Activated naive CD4-positive, alpha-beta T cell treated with anti-CD3 and anti-CD28 coated beads, Interleukin-2, amount 10 ng/mL, durations not matched to agents 7 days and 5 days (primary cell): ENCODE data around the gene GNPTAB.
"Not testable (repeated sequence)": the region's sequence is repeated elsewhere in the genome, so short reads cannot be mapped to it uniquely, and the experiment has no call there.

Experiments
- CTCF ChIA-PET: fragments of 350-600 bp; sonication (Branson Sonifier 250); formaldehyde crosslinking; loops from one replicate; lab custom pipeline; 2021; ENCODE audit warnings: antibody characterized with exemption; lab: Charles Lee
- DNase-seq: peaks from one replicate; pipeline ENCODE4 v3.0.0-alpha.2; 2020
- H3K27ac Mint-ChIP-seq: one replicate; pipeline ENCODE4 v1.8.0; 2021; ENCODE audit warnings: mild to moderate bottlenecking, moderate library complexity, mixed read lengths
- H3K27me3 Mint-ChIP-seq: one replicate; pipeline ENCODE4 v1.8.0; 2021; ENCODE audit warnings: mild to moderate bottlenecking, mixed read lengths
- H3K36me3 Mint-ChIP-seq: one replicate; pipeline ENCODE4 v1.8.0; 2021; ENCODE audit warnings: mixed read lengths
- H3K4me1 Mint-ChIP-seq: one replicate; pipeline ENCODE4 v1.8.0; 2021; ENCODE audit warnings: mixed read lengths
- H3K4me3 Mint-ChIP-seq: one replicate; pipeline ENCODE4 v1.8.0; 2021; ENCODE audit warnings: mild to moderate bottlenecking, moderate library complexity, mixed read lengths
- H3K9me3 Mint-ChIP-seq: one replicate; pipeline ENCODE4 v1.8.0; 2021; ENCODE audit warnings: mixed read lengths

Gene GNPTAB

GRCh38 chr12:101830367-101831325 is at the start of gene GNPTAB:
TSS of gene GNPTAB (minus strand) at chr12:101830959. CDS start at chr12:101830675, 284 bp downstream.
- Mint-ChIP-seq H3K27ac (peak within 1 kb of the TSS; percentile 93), H3K4me3 (peak within 1 kb of the TSS; percentile 100), H3K36me3 (peaks cover 17% of the 10 kb centered on the region), H3K27me3 (no peaks in the 10 kb centered on the region), H3K4me1 (peaks cover 48% of the 10 kb centered on the region), H3K9me3 (no peaks in the 10 kb centered on the region)
- DNase-seq = peak; percentile 96
- CTCF ChIA-PET = interaction anchor here (1.0 to 13.6 kb wide), 14 partner anchors 8 to 416 kb away, joined by 3 to 151 read pairs (median 9); no protein-coding TSS in a partner anchor

- Mint-ChIP-seq H3K27ac (peak overlapping the region; percentile 89), H3K27me3 (peaks cover 4% of the 10 kb centered on the region), H3K4me1 (peaks cover 20% of the 10 kb centered on the region), H3K36me3 (no peaks in the 10 kb centered on the region), H3K9me3 (no peaks in the 10 kb centered on the region), H3K4me3 (peak overlapping the region; percentile 87)
- CTCF ChIA-PET = interaction anchor here (0.9 kb wide), 1 partner anchor 37 kb away, joined by 3 read pairs; no protein-coding TSS in a partner anchor
- peak; percentile 23 for DNase-seq
Observed at GRCh38 chr12:101878243-101878821, 47.6 kb upstream of the GNPTAB start.

- CTCF ChIA-PET = interaction anchor here (0.9 kb wide), 1 partner anchor 37 kb away, joined by 3 read pairs; no protein-coding TSS in a partner anchor
- DNase-seq = no peak
Observed at GRCh38 chr12:101877806-101878242, 47.1 kb upstream of the GNPTAB start.

GRCh38 chr12:101876861-101877805 is 46.4 kb upstream of the GNPTAB start, which contains the start of gene DRAM1:
TSS of gene DRAM1 (plus strand) at chr12:101877580. CDS start at chr12:101877790, 210 bp downstream.
- peak within 1 kb of the TSS; percentile 87 for H3K4me3 Mint-ChIP-seq
- CTCF ChIA-PET = no interaction called here
- H3K36me3 Mint-ChIP-seq = no peaks in the 10 kb centered on the region
- no peaks in the 10 kb centered on the region for H3K9me3 Mint-ChIP-seq
- peaks cover 4% of the 10 kb centered on the region for H3K27me3 Mint-ChIP-seq
- H3K4me1 Mint-ChIP-seq = peaks cover 20% of the 10 kb centered on the region
- H3K27ac Mint-ChIP-seq = peak within 1 kb of the TSS; percentile 89
- DNase-seq = peak; percentile 86

More at GRCh38 chr12:101877806-101878242, 47.1 kb upstream of the GNPTAB start:
- H3K27me3 Mint-ChIP-seq = peaks cover 4% of the 10 kb centered on the region
- H3K27ac Mint-ChIP-seq = peak overlapping the region; percentile 89
- H3K4me1 Mint-ChIP-seq = peaks cover 20% of the 10 kb centered on the region
- H3K9me3 Mint-ChIP-seq = no peaks in the 10 kb centered on the region
- peak overlapping the region; percentile 87 for H3K4me3 Mint-ChIP-seq
- no peaks in the 10 kb centered on the region for H3K36me3 Mint-ChIP-seq

- DNase-seq = no peak
- H3K4me1 Mint-ChIP-seq = peaks cover 20% of the 10 kb centered on the region
- CTCF ChIA-PET = no interaction called here
- no peaks in the 10 kb centered on the region for H3K36me3 Mint-ChIP-seq
- peak overlapping the region; percentile 73 for H3K27ac Mint-ChIP-seq
- H3K27me3 Mint-ChIP-seq = peaks cover 4% of the 10 kb centered on the region
- peak overlapping the region; percentile 87 for H3K4me3 Mint-ChIP-seq
- H3K9me3 Mint-ChIP-seq = no peaks in the 10 kb centered on the region
Observed at GRCh38 chr12:101876322-101876860, 45.6 kb upstream of the GNPTAB start.

GRCh38 chr12:101875162-101875561 is 44.4 kb upstream of the GNPTAB start:
- Mint-ChIP-seq H3K4me1 (peaks cover 20% of the 10 kb centered on the region), H3K27ac (peak overlapping the region; percentile 24), H3K27me3 (peaks cover 4% of the 10 kb centered on the region), H3K4me3 (no peak overlapping the region), H3K9me3 (no peaks in the 10 kb centered on the region), H3K36me3 (no peaks in the 10 kb centered on the region)
- no peak for DNase-seq
- CTCF ChIA-PET = interaction anchor here (1.0 to 2.0 kb wide), 2 partner anchors 35 to 101 kb away, joined by 3 to 6 read pairs; no protein-coding TSS in a partner anchor

GRCh38 chr12:101870925-101871324 is 40.2 kb upstream of the GNPTAB start:
- Mint-ChIP-seq H3K4me3 (no peak overlapping the region), H3K36me3 (no peaks in the 10 kb centered on the region), H3K27me3 (peaks cover 6% of the 10 kb centered on the region), H3K4me1 (peaks cover 5% of the 10 kb centered on the region), H3K27ac (no peak overlapping the region), H3K9me3 (no peaks in the 10 kb centered on the region)
- CTCF ChIA-PET = no interaction called here
- no peak for DNase-seq

- H3K36me3 Mint-ChIP-seq, CTCF ChIA-PET, H3K27me3 Mint-ChIP-seq: not testable (repeated sequence)
Observed at GRCh38 chr12:101867619-101868018, 36.9 kb upstream of the GNPTAB start.

GRCh38 chr12:101866615-101867373 is 36.0 kb upstream of the GNPTAB start:
- Mint-ChIP-seq H3K27ac (no peak overlapping the region), H3K27me3 (peaks cover 6% of the 10 kb centered on the region), H3K4me3 (no peak overlapping the region), H3K4me1 (peaks cover 4% of the 10 kb centered on the region), H3K9me3 (peaks cover 7% of the 10 kb centered on the region), H3K36me3 (no peaks in the 10 kb centered on the region)
- DNase-seq = no peak
- CTCF ChIA-PET = interaction anchor here (0.6 kb wide), 1 partner anchor 80 kb away, joined by 4 read pairs; no protein-coding TSS in a partner anchor

More at GRCh38 chr12:101867619-101868018, 36.9 kb upstream of the GNPTAB start:
- not testable (repeated sequence) for H3K4me1 Mint-ChIP-seq, H3K27ac Mint-ChIP-seq, H3K9me3 Mint-ChIP-seq, H3K4me3 Mint-ChIP-seq, DNase-seq

GRCh38 chr12:101863981-101864380 is 33.2 kb upstream of the GNPTAB start:
- Mint-ChIP-seq H3K36me3 (no peaks in the 10 kb centered on the region), H3K4me1 (peaks cover 5% of the 10 kb centered on the region), H3K4me3 (no peak overlapping the region), H3K27me3 (peaks cover 6% of the 10 kb centered on the region), H3K9me3 (peaks cover 7% of the 10 kb centered on the region), H3K27ac (no peak overlapping the region)
- CTCF ChIA-PET = no interaction called here
- DNase-seq = no peak

GRCh38 chr12:101862245-101862644 is 31.5 kb upstream of the GNPTAB start:
- H3K9me3 Mint-ChIP-seq = peaks cover 7% of the 10 kb centered on the region
- H3K27ac Mint-ChIP-seq = no peak overlapping the region
- peaks cover 5% of the 10 kb centered on the region for H3K4me1 Mint-ChIP-seq
- H3K27me3 Mint-ChIP-seq = no peaks in the 10 kb centered on the region
- no peaks in the 10 kb centered on the region for H3K36me3 Mint-ChIP-seq
- H3K4me3 Mint-ChIP-seq = no peak overlapping the region
- DNase-seq = no peak
- CTCF ChIA-PET = no interaction called here

GRCh38 chr12:101861688-101862087 is 30.9 kb upstream of the GNPTAB start:
- H3K9me3 Mint-ChIP-seq, H3K27ac Mint-ChIP-seq, H3K27me3 Mint-ChIP-seq, DNase-seq, H3K4me3 Mint-ChIP-seq, H3K36me3 Mint-ChIP-seq, CTCF ChIA-PET, H3K4me1 Mint-ChIP-seq: not testable (repeated sequence)
